GM18861 (cell line): ENCODE data around the gene APBB3.

ENCODE experiments used
- ATAC-seq: cut with Tn5 transposase; IDR thresholded peaks from one replicate; pipeline ENCODE4 v1.9.1; 2021; ENCODE audit not compliant: unreplicated experiment

The APBB3 gene

DNA sequence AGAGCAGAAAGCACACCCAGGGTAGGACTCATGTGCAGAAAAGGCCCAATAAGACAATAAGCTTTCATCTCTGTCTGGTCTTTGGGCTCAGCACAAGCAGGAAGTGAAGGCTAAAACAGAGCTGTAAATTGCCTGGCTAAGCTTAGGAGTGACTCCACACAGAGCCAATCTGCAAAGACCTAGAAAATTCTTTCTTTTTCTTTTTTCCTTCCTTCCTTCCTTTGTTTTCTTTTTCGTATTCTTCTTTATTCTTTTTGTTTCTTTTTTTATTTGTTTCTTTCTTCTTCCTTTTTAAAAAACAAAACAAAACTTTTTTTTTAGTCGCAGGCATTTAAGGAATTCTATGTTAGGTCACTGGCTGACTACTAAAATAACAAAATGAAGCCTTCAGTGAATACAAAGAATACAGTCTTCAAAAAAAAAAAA lies 12.4 kb upstream of the APBB3 start:
- no peak for ATAC-seq

DNA sequence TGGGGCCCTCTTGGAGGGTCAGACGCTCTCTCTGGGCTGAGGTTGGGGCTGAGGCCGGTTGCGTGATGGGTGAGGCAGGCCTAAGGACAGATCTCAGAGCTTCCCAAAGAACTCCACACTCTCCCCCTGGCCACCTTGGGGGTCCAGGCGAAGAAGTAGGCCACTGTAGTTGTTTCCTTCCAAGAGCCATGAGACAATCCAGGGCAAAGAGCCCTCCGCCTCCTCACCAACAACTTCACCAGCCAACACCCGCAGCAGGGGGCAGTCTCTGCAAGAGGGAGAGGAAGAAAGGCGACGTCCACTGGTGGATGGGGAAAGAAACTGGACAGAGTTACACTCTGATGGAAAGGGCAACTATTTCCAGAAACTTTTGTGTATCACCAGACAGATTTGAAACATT lies 10.9 kb upstream of the APBB3 start:
- no peak for ATAC-seq

GRCh38 chr5:140574165-140574564 lies 9.8 kb upstream of the APBB3 start:
- ATAC-seq: no peak

GRCh38 chr5:140573683-140574082 lies 9.3 kb upstream of the APBB3 start:
- no peak for ATAC-seq

- ATAC-seq: no peak
These were observed 6.7 kb upstream of the APBB3 start for GRCh38 chr5:140571105-140571504.

DNA sequence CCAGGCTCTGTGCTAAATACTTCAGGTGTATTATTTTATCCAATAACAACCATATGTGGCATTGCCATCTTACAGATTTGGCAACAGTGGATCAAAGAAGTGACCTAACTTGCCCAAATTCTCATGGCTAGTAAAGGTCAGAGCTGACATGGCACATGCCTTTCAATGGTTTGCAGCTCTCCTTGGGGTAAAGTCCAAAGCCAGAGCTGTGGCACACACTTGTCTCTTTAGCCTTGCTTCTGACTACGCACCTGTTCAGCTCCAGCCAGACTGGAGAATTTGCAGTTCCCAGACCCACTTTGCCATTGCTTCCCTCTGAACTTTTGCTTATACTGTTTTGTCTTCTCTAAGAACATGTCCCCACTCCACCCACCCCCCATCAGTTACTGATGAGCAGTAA lies 6.1 kb upstream of the APBB3 start:
- no peak for ATAC-seq

DNA sequence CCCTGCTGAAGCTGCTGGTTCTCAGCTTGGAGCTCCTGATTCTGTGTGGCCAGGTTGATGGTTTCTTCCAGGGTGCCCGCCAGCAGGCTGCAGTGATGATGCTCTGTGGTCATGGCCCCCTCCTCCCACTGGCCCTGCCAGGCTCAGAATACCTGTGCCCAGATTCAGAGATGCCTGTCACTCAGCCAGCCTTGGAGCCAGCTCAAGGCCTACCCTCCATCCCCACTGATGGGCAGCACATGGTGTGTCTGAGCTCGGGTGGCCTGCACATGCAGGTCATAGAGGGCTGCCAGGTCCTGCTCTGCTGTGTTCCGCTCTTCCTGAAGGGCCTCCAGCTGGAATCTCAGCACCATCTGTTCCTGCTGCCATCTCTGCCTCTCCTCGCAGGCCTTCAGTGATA lies 5.7 kb upstream of the APBB3 start:
- ATAC-seq: no peak

- ATAC-seq: no peak
These were observed 4.8 kb upstream of the APBB3 start for GRCh38 chr5:140569197-140569596.

- no peak for ATAC-seq
These were observed 4.2 kb upstream of the APBB3 start for GRCh38 chr5:140568443-140569063.

DNA sequence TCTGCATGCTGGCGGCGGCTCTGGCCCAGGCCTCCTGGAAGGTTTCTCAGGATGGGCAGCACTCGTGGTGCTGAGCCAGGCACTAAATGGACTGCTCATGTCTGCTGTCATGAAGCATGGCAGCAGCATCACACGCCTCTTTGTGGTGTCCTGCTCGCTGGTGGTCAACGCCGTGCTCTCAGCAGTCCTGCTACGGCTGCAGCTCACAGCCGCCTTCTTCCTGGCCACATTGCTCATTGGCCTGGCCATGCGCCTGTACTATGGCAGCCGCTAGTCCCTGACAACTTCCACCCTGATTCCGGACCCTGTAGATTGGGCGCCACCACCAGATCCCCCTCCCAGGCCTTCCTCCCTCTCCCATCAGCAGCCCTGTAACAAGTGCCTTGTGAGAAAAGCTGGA lies 3.5 kb upstream of the APBB3 start:
- ATAC-seq: no peak

GRCh38 chr5:140567136-140567818 lies 2.9 kb upstream of the APBB3 start:
- no peak for ATAC-seq

- ATAC-seq: no peak
These were observed 2.3 kb upstream of the APBB3 start for GRCh38 chr5:140566665-140567064.

GRCh38 chr5:140565780-140566095 lies 1.3 kb upstream of the APBB3 start:
- ATAC-seq: no peak

DNA sequence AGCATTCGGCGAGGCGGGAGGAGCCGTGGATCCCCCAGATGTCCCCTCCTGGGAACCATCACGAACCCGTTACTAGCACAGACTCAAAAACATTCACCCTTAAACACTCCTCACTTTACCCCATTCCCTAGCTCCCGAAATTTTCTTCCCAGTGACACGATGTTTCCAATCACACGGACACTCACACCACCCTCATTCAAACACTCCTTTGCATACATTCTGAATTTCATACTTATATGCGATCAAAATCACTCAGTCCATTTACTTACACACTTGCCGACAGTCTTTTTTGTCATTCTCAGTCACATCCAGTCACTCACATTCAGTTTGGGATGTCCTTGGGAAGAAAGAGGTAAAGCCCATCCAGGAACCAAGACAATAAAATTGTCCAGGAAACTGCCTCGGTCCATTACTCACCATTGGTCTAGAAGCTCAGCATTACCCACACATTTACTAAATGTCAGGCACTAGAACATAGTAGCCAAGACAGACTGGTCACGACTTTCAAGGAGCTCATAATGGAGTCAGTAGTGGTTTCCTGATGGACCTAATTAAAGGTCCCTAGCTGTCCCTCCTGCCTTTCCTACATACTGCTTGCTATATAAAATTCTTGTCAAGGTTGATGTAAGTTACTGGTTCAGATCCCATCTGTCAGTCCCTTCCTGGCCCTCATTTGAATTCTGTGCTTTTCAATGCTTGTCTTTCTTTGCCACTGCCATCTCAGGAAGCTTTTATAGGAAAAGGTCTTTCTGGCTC lies 804 bp upstream of the APBB3 start:
- no peak for ATAC-seq

GRCh38 chr5:140563596-140563995 lies 802 bp downstream of the APBB3 start:
- no peak for ATAC-seq

DNA sequence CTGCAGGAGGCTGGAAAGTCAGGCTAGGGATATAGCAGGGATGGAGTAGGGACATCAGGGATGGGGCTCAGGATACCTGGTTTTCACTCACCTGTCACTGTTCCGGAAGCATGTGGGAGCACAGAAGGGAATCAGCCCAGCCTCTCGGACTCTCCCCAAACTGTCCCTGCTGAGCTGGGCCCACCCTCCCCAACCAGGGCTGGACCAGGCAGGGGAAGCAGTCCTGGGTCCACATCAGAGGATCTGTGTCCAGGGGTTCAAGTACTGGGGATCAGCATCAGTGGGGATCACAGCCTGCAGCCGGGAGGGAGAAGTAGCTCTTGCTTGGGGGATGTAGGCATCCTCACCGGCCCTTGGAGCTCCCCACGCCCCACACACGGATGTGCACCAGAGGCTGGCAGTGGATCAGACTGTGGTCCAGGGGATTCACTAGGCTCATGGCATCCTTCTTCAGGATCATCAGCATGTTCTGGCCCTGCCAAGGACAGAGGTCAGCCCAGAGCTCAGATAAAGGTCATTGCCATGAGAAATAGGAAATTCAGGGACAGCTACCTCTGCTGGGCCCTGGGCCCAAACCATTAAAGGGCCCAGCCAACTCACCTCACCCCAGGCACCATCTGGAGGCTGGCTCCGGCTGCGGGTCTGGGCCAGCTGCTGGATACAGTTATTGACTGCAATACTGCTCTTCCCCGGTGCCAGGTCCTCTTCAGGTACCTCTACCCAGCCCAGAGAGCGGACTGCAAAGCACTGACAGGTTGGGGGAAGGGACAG lies 2.5 kb downstream of the APBB3 start:
- ATAC-seq: no peak

DNA sequence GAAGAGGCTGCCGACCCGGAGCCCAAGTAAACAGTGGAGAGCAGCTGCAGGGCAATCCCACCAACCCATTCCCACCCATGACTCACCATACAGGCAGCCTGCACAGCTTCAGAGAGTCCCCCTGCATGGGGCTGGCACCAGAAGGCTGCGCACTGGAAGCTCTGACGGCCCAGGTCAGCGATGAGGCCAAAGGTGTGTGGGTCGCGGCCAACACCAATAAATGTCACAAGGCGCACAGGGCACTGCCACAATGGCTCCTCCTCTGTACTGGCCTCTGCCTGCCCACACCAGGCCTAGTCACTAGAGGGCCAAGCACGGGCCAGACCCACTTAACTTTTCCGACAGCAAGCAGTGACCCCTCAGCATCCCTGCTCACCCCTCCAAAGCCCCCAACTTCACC lies 4.2 kb downstream of the APBB3 start:
- no peak for ATAC-seq

DNA sequence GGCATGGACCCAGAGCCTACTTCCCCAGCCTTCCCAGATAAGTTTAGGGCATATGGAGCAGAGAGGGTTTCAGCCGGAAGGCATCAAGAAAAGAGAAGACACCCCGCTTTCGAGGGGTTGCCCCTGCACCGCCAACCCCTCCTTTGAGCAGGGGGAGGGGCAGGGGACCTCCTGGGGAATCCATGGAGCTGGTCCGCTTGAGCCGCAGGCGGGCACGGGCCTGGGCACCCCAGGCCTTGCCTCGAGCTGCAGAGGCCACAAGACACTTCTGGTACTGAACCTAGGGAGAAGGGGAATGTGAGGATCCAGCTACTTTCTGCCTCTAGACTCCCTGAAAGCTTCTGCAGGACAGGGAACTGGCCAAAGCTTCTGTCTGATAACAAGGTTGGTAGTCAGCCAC lies 5.9 kb downstream of the APBB3 start:
- no peak for ATAC-seq

- no peak for ATAC-seq
These were observed 6.4 kb downstream of the APBB3 start for GRCh38 chr5:140557965-140558364.

DNA sequence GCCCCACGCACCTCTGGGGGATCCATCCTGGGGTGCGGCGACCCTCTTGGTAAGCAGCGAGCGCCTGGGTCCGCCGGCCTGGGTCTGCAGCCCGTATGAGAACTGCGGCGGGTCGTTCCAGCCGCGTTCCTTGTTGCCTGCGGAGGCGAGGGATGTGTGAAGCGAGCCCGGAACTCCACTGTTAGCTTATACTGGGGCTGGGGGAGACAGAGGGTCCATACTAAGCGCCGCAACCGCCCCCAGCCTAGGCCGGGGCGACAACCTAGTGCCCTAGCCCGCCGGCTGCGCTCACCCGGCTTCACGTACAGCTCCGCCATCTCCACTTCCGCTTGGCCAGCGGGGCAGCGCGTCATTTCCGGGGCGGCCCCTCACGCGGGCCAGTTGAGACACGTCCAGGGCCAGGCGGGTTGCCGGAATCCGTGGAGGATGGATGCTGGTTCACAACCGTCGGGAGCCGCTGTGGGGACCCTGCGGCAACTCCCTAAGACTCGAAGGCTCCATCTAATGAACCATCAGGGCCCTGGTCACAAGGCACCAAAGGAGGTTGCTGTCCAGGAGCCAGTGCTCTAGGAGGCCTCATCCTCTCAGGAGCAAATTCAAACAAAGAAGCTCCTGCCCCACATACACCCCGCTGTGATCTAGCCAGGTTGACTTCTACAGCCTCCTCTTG lies 7.1 kb downstream of the APBB3 start, which contains the start of gene SRA1:
Gene SRA1 (minus strand): TSS at position 338 of the 670 bp plus-strand sequence. CDS start 21 bp downstream, at position 317.
- peak; percentile 92 for ATAC-seq

GRCh38 chr5:140556438-140556837 lies 8.0 kb downstream of the APBB3 start:
- ATAC-seq: no peak
